Measurements from ENCODE around the gene LDB2.

- TF ChIP-seq CTCF (IDR thresholded peaks at IDR 0.05; ENCODE audit: low read depth, low read length) (no peak), POLR2A (IDR thresholded peaks at IDR 0.05; ENCODE audit: extremely low read depth, insufficient read length) (no peak), MAX (IDR thresholded peaks at IDR 0.05; ENCODE audit: low read depth, low read length) (no peak), MYC (IDR thresholded peaks at IDR 0.05; ENCODE audit: low read depth, low read length) (no peak)
These were observed 181.0 kb downstream of the LDB2 start for GRCh38 chr4:16717266-16717970.
